ENCODE data around the gene LDB3.

The LDB3 gene

GRCh38 chr10:86657396-86658011 lies 10.8 kb upstream of the LDB3 start:
- H3K27ac Mint-ChIP-seq: peak overlapping the region; percentile 58
- H3K27me3 Mint-ChIP-seq (ENCODE audit: low read depth, poor library complexity): peaks cover 15% of the 10 kb centered on the region
- DNase-seq: no peak
- H3K9me3 Mint-ChIP-seq: no peaks in the 10 kb centered on the region
- H3K36me3 Mint-ChIP-seq (ENCODE audit: low read depth): no peaks in the 10 kb centered on the region
- no peak for TF ChIP-seq CTCF (IDR thresholded peaks at IDR 0.05)
- H3K4me3 Mint-ChIP-seq: no peak overlapping the region
- peaks cover 12% of the 10 kb centered on the region for H3K4me1 Mint-ChIP-seq

GRCh38 chr10:86658261-86658741 lies 10.0 kb upstream of the LDB3 start:
- H3K27me3 Mint-ChIP-seq (ENCODE audit: low read depth, poor library complexity): peaks cover 15% of the 10 kb centered on the region
- H3K36me3 Mint-ChIP-seq (ENCODE audit: low read depth): no peaks in the 10 kb centered on the region
- H3K4me1 Mint-ChIP-seq: peaks cover 17% of the 10 kb centered on the region
- H3K27ac Mint-ChIP-seq: no peak overlapping the region
- H3K4me3 Mint-ChIP-seq: no peak overlapping the region
- no peak for TF ChIP-seq CTCF (IDR thresholded peaks at IDR 0.05)
- DNase-seq: no peak
- H3K9me3 Mint-ChIP-seq: no peaks in the 10 kb centered on the region

- peaks cover 20% of the 10 kb centered on the region for H3K4me1 Mint-ChIP-seq
- H3K36me3 Mint-ChIP-seq (ENCODE audit: low read depth): no peaks in the 10 kb centered on the region
- no peak for TF ChIP-seq CTCF (IDR thresholded peaks at IDR 0.05)
- DNase-seq: no peak
- H3K27me3 Mint-ChIP-seq (ENCODE audit: low read depth, poor library complexity): peaks cover 15% of the 10 kb centered on the region
- no peak overlapping the region for H3K27ac Mint-ChIP-seq
- no peaks in the 10 kb centered on the region for H3K9me3 Mint-ChIP-seq
- H3K4me3 Mint-ChIP-seq: no peak overlapping the region
These were observed 9.6 kb upstream of the LDB3 start for GRCh38 chr10:86658751-86659150.

- H3K27ac Mint-ChIP-seq: no peak overlapping the region
- H3K27me3 Mint-ChIP-seq (ENCODE audit: low read depth, poor library complexity): peaks cover 15% of the 10 kb centered on the region
- H3K4me3 Mint-ChIP-seq: no peak overlapping the region
- no peak for TF ChIP-seq CTCF (IDR thresholded peaks at IDR 0.05)
- peaks cover 24% of the 10 kb centered on the region for H3K4me1 Mint-ChIP-seq
- H3K9me3 Mint-ChIP-seq: no peaks in the 10 kb centered on the region
- no peak for DNase-seq
- H3K36me3 Mint-ChIP-seq (ENCODE audit: low read depth): no peaks in the 10 kb centered on the region
These were observed 9.1 kb upstream of the LDB3 start for GRCh38 chr10:86659161-86659691.

- Mint-ChIP-seq H3K27me3 (ENCODE audit: low read depth, poor library complexity) (peaks cover 15% of the 10 kb centered on the region), H3K27ac (no peak overlapping the region), H3K9me3 (no peaks in the 10 kb centered on the region), H3K36me3 (ENCODE audit: low read depth) (no peaks in the 10 kb centered on the region), H3K4me3 (no peak overlapping the region), H3K4me1 (peaks cover 31% of the 10 kb centered on the region)
- DNase-seq: no peak
- no peak for TF ChIP-seq CTCF (IDR thresholded peaks at IDR 0.05)
These were observed 8.4 kb upstream of the LDB3 start for GRCh38 chr10:86659721-86660453.

Measured in nephron progenitor cell (in vitro differentiated cells).